Esophagus muscularis mucosa (tissue), 4 donors: Measurements from ENCODE around the gene TIMM10.

Source experiments
- EP300 ChIP-seq: sonication (generic); formaldehyde crosslinking; IDR thresholded peaks from one replicate; pipeline ENCODE4 v1.6.1; 2017; ENCODE audit warnings: antibody characterized with exemption
- POLR2A ChIP-seq: fragments of 450-650 bp; IDR thresholded peaks from one replicate; pipeline ENCODE4 v1.6.1; 2017; ENCODE audit warnings: antibody characterized with exemption, moderate library complexity, mild to moderate bottlenecking, low read depth
- POLR2AphosphoS5 ChIP-seq, 2 donors: sonication (generic); formaldehyde crosslinking; IDR thresholded peaks; one replicate each; pipeline ENCODE4 v1.6.1; 2017; ENCODE audit warnings: antibody characterized with exemption in 2 of 2
- TF ChIP-seq, protein P1 (sequence below), 3 experiments: fragments of 200-600 bp in 2 of 3; fragments of 450-650 bp in 1 of 3; sonication (generic) in 2 of 3; IDR thresholded peaks; one replicate each; pipeline ENCODE4 v1.5.1; 2017 to 2019; ENCODE audit warnings: antibody characterized with exemption in 3 of 3, mild to moderate bottlenecking in 2 of 3, moderate library complexity in 1 of 3

DNA sequence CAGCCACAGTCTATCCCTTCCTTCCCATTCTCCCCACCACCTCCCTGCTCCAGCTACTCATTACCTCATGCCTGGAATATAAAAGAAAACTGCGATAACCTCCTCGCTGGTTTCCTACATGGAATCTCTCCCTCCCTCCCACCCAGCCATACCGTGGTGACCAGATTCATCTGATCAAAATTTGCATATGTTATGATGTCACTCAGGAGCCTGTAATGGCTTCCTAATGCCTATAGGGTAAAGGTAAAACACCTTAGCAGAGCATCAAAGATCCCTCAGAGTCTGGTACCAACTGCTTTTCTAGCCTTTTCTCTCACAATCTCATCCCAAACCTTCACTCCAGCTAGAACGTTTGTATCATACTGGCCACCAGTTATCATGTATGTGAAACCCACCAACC, 50.6 kb downstream of the TIMM10 start:
- TF ChIP-seq EP300 (no peak), POLR2A (no peak), POLR2AphosphoS5 (IDR thresholded peaks at IDR 0.05) (no peak)
- TF ChIP-seq, protein P1, sequence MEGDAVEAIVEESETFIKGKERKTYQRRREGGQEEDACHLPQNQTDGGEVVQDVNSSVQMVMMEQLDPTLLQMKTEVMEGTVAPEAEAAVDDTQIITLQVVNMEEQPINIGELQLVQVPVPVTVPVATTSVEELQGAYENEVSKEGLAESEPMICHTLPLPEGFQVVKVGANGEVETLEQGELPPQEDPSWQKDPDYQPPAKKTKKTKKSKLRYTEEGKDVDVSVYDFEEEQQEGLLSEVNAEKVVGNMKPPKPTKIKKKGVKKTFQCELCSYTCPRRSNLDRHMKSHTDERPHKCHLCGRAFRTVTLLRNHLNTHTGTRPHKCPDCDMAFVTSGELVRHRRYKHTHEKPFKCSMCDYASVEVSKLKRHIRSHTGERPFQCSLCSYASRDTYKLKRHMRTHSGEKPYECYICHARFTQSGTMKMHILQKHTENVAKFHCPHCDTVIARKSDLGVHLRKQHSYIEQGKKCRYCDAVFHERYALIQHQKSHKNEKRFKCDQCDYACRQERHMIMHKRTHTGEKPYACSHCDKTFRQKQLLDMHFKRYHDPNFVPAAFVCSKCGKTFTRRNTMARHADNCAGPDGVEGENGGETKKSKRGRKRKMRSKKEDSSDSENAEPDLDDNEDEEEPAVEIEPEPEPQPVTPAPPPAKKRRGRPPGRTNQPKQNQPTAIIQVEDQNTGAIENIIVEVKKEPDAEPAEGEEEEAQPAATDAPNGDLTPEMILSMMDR (IDR thresholded peaks at IDR 0.05) = no peak
